Skeletal muscle cell (primary cell): ENCODE data around the gene HS3ST6.
"Not testable (repeated sequence)": the region's sequence is repeated elsewhere in the genome, so short reads cannot be mapped to it uniquely, and the experiment has no call there.

Experiments used
- DNase-seq: peaks from one replicate; pipeline ENCODE4 v3.0.0-alpha.2; 2010; ENCODE audit warnings: low read depth
- H3K4me3 ChIP-seq: 2 replicates; pipeline ENCODE4 v1.5.1; 2011; ENCODE audit warnings: low read depth, mild to moderate bottlenecking, control low read depth, low read length, moderate library complexity

Gene HS3ST6

GRCh38 chr16:1911467-1912214 lies 6.6 kb downstream of the HS3ST6 start:
- DNase-seq = no peak
- no peak overlapping the region for H3K4me3 ChIP-seq

GRCh38 chr16:1909561-1910231 lies 8.5 kb downstream of the HS3ST6 start:
- no peak for DNase-seq
- no peak overlapping the region for H3K4me3 ChIP-seq

GRCh38 chr16:1908983-1909382 lies 9.2 kb downstream of the HS3ST6 start:
- no peak for DNase-seq
- no peak overlapping the region for H3K4me3 ChIP-seq

- no peak for DNase-seq
- no peak overlapping the region for H3K4me3 ChIP-seq
These were observed 10.0 kb downstream of the HS3ST6 start for GRCh38 chr16:1908184-1908583.

GRCh38 chr16:1907226-1907860 lies 10.9 kb downstream of the HS3ST6 start:
- no peak for DNase-seq
- no peak overlapping the region for H3K4me3 ChIP-seq

- no peak for DNase-seq
- no peak overlapping the region for H3K4me3 ChIP-seq
These were observed 11.4 kb downstream of the HS3ST6 start for GRCh38 chr16:1906846-1907165.

- H3K4me3 ChIP-seq = no peak overlapping the region
- no peak for DNase-seq
These were observed 12.0 kb downstream of the HS3ST6 start for GRCh38 chr16:1906055-1906845.

- no peak overlapping the region for H3K4me3 ChIP-seq
- DNase-seq = no peak
These were observed 14.1 kb downstream of the HS3ST6 start for GRCh38 chr16:1903845-1904840.

- no peak for DNase-seq
- no peak overlapping the region for H3K4me3 ChIP-seq
These were observed 15.0 kb downstream of the HS3ST6 start for GRCh38 chr16:1903220-1903574.

- H3K4me3 ChIP-seq = no peak overlapping the region
- DNase-seq = no peak
These were observed 15.5 kb downstream of the HS3ST6 start for GRCh38 chr16:1902547-1903219.

- H3K4me3 ChIP-seq = no peak overlapping the region
- no peak for DNase-seq
These were observed 17.8 kb downstream of the HS3ST6 start for GRCh38 chr16:1900452-1900774.

- no peak for DNase-seq
- no peak overlapping the region for H3K4me3 ChIP-seq
These were observed 18.4 kb downstream of the HS3ST6 start for GRCh38 chr16:1899641-1900451.

- not testable (repeated sequence) for DNase-seq, H3K4me3 ChIP-seq
These were observed 20.5 kb downstream of the HS3ST6 start for GRCh38 chr16:1897692-1898091.

- no peak overlapping the region for H3K4me3 ChIP-seq
- no peak for DNase-seq
These were observed 22.1 kb downstream of the HS3ST6 start for GRCh38 chr16:1895949-1896675.

GRCh38 chr16:1895068-1895467 lies 23.1 kb downstream of the HS3ST6 start:
- no peak for DNase-seq
- H3K4me3 ChIP-seq = no peak overlapping the region

- no peak for DNase-seq
- H3K4me3 ChIP-seq = no peak overlapping the region
These were observed 27.5 kb downstream of the HS3ST6 start for GRCh38 chr16:1890708-1891050.

GRCh38 chr16:1890024-1890707 lies 28.0 kb downstream of the HS3ST6 start:
- DNase-seq = no peak
- H3K4me3 ChIP-seq = no peak overlapping the region
